HG03064 (cell line): ENCODE data around the gene MYH16.
"Not testable (repeated sequence)": the region's sequence is repeated elsewhere in the genome, so short reads cannot be mapped to it uniquely, and the experiment has no call there.

Source experiments
- ATAC-seq: cut with Tn5 transposase; IDR thresholded peaks from one replicate; pipeline ENCODE4 v1.9.1; 2021; ENCODE audit warnings: low read depth; ENCODE audit not compliant: unreplicated experiment

The MYH16 gene

DNA sequence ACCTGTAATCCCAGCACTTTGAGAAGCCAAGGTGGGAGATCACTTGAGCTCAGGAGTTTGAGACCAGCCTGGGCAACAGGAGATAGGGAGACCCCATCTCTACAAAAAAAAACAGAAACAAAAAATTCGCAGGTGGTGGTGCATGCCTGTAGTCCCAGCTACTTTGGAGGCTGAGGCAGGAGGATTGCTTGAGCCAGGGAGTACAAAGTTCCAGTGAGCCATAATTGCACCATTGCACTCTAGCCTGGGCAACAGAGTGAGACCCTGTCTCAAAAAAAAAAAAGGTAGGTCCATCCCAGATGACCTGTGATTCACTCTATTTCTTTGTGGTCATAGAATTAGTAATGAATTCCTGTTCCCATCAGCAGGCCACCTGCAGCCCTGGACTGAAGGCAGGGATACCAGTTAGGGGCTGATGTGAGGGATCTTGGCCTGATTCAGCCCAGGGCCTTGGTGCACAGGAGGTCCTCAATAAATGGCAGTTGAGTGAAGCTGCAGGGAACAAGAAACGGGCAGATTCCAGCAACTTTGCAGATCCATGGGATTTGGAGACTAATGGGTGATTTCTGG, at the start of gene MYH16:
Gene MYH16 (plus strand): TSS at position 364 of the 570 bp plus-strand sequence.
- ATAC-seq: no peak

DNA sequence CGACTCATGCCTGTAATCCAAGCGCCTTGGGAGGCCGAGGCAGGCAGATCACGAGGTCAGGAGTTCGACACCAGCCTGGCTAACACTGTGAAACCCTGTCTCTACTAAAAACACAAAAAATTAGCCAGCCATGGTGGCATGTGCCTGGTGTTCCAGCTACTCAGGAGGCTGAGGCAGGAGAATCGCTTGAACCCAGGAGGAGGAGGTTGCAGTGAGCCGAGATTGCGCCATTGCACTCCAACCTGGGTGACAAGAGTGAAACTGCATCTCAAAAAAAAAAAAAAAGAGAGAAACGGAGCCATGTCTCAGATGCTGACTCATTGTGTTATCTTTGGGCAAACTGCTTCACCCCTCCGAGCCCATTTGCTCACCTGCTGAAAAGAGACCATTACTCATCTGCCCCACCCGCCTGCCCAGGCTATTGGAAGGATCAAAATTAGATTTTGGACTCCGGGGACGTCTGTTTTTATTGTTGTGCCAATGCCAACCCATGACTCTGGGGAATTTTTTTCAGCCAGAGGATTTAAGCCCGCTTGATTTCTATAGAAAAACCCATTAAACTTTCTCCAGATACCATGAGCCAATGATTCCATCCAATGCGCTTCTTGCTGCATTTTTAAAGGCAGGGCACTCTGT, 48.3 kb upstream of the MYH16 start:
- not testable (repeated sequence) for ATAC-seq

DNA sequence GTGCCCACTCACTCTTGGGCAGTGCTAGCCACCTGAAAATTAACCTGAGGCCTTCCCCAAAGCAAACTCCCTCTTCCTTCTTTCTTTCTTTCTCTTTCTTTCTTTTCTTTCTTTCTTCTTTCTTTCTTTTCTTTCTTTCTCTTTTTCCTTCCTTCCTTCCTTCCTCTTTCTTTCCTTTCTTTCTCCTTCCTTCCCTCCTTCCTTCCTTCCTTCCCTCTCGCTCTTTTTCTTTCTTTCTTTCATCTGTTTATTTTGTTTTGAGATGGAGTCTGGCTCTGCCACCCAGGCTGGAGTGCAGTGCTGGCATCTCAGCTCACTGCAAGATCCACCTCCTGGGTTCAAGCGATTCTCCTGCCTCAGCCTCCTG, 47.8 kb upstream of the MYH16 start:
- no peak for ATAC-seq

DNA sequence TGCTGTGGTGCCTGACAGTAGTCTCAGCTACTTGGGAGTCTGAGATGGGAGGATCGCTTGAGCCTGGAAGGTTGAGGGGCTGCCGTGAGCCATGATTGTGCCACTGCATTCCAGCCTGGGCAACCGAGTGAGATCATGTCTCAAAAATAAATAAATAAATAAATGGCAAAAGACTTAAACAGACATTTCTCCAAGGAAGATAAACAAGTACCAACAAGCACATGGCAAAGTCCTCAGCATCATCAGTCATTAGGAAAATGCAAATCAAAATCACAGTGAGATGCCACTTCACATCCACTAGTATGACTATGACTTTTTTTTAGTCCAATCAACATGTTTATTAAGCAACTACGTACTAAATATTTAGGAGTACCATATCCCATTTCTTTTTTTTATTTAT, 43.4 kb upstream of the MYH16 start:
- no peak for ATAC-seq

DNA sequence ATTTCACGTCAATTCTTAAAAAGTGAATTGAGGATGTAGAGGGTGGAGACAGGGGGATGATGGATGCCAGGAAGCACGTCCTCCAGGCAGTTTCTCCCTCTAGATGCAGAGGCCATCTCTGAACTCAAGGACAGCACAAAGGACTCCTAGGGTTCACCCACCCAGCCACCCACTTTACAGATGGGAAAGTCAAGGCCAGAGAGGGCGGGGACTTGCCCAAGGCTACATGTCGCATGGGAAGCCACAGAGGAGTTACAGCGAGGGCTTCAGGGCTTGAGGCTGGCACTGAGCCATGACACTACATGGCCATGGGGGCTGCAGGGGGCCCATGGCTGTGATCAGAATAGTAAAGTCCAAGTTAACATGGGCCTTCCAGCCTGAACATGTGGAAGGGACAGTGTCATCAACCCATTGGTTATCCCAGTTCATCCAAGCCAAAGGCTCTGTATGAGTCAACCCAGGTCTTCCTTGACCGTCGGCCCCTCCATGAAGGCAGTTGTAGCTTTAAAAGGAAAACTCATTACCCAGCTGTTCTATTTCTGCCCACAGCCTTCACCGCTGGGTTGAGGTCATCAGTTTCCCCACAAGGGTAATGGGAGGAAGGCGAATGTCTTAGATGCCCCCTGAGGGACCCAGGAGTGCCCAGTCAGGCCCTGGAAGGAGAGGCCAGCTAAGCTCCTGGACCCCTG, 40.4 kb upstream of the MYH16 start:
- ATAC-seq: no peak

DNA sequence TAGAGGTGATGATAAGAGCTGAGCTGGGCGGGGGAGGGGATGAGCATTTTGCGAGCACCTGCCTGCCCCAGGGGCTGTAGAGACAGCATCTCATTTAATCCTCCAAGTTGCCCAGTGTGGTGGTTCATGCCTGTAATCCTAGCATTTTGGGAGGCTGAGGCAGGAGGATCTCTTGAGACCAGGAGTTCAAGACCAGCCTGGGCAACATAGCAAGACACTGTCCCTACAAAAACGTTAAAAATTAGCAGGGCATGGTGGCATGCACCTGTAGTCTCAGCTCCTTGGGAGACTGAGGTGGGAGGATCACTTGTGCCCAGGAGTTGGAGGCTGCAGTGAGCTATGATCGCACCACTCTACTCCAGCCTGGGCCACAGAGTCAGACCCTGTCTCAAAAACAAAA, 39.7 kb upstream of the MYH16 start:
- ATAC-seq: not testable (repeated sequence)

DNA sequence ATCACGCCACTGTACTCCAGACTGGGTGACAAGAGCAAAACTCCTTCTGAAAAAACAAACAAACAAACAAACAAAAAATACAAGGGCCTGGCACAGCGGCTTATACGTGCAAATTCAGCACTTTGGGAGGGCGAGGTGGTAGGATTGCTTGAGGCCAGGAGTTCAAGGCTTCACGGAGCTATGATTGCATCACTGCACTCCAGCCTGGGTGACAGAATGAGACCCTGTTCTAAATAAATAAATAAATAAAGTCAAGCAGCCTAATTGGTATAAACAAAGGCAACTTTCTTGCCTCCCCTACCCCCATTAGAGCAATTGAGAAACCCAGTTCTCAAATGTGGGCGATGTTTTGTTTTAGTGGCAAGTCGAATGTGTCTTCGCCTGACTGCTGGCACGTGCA, 38.5 kb upstream of the MYH16 start:
- ATAC-seq: no peak

DNA sequence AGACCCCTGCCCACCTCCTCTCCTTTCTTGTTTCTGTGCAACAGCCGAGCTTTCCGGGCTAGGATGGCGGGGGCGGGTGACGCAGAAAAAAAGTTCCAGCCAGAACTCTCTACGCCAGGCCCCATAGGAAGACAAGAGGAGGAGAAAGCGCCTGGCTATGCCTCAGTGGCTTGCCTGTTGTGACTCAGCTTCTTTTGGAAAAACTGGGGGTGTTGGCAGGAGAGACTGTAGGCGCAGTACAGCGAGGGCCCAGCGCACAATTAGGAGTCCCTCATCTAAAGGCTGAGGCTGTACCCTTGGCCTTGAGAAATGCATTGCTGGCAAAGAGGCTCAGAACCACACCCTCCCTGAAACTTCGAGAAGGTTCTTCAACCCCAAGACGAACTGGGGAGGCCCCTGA, 36.7 kb upstream of the MYH16 start:
- ATAC-seq: no peak

DNA sequence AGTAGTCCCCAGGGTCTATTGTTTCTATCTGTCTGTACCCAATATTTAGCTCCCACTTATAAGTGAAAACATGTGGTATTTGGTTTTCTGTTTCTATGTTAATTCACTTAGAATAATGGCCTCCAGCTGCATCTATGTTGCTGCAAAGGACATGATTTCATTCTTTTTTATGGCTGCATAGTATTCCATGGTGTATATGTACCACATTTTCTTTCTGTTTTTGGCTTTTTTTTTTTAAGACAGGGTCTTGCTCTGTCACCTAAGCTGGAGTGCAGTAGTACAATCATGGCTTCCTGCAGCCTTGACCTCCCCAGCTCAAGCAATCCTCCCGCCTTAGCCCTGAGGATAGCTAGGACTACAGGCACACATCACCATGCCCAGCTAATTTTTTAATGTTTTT, 34.8 kb upstream of the MYH16 start:
- ATAC-seq: not testable (repeated sequence)

DNA sequence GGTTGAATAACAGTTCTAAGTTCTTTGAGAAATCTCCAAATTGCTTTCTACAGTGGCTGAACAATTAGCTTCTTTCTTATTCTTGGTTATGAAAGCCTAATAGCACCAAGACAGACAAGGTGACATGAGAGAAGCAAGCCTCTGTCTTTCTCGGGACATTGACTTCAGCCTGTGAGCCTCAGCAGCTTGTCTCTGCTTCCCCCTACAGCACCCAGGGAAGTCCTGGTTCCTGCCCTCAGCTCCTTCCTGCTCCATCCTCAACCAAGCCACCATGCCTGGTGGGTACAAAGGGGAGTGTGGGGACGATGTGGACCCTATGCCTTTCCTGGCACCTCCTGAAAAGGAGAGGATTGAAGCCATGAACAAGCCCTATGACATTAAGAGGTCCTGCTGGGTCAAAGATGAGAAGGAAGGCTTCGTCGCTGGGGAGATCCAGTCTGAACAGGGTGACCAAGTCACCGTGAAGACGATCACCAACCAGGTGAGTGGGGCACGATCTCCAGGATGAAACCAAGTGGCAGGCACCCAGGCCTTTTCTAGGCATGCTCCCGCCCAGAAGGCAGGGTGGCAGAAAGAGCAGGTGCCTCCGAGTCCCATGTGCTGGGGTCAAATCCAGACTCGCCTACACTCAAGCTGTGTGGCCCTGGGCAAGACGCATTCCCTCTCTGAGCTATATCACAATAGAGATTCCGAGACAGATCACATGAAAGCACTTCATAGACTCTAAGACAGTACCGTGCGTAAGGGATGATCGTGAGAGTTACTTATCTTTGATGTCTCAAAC, 33.9 kb upstream of the MYH16 start:
- ATAC-seq: no peak

DNA sequence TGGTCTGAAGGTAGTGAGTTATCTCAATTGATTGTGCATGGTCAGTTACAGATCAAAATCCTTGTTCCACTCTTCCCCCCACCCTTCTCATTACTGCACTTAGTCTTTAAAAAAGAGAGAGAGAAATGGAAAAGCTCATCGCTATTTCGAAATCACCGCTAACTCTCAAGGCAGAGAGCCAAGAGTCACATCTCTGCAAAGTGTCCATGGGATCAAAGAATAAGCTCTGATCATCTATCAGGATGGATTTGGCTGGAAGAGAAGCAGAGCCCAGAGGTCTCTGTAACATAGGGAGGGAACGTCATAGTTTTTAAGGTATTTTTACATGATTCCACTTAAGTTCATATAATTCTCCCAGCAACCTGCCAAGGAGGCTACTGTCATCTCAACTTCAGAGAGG, 30.0 kb upstream of the MYH16 start:
- ATAC-seq: no peak

DNA sequence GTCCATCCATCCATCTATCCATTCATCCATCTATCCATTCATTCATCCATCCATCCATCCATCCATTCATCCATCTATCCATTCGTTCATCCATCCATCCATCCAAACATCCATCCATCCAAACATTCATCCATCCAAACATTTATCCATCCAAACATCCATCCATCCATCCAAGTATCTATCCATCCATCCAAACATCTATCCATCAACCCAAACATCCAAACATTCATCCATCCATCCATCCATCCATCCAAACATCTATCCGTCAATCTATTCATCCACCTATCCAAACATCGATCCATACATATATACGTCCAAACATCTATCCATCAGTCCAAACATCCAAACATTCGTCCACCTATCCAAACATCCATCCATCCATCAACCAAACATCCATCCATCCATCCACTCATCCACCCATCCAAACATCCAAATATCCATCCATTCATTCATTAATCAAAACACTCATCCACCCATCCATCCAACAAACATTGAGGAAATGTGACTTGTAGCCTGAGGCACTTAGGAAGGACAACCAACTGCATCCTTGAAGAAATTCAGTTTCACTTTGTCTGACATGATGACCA, 28.8 kb upstream of the MYH16 start:
- no peak for ATAC-seq

DNA sequence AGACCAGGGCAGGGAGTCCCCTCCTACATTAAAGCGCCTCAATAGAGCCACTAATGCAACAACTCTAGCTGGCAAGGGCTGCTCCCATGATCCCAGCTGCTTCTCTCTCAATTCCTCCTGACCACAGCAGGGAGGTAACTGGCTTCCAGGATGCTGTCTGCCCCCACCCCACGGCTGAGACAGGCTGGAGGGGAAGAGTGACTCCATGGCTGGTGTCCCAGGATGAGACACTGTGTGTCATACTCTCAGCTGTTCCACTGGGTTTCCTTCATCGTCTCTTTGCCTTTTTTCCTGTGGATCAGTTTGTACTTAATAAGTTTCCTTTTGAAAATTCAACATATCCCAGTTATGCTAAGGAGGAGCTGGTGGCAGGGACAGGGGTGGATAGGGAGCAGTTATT, 27.7 kb upstream of the MYH16 start:
- ATAC-seq: no peak

DNA sequence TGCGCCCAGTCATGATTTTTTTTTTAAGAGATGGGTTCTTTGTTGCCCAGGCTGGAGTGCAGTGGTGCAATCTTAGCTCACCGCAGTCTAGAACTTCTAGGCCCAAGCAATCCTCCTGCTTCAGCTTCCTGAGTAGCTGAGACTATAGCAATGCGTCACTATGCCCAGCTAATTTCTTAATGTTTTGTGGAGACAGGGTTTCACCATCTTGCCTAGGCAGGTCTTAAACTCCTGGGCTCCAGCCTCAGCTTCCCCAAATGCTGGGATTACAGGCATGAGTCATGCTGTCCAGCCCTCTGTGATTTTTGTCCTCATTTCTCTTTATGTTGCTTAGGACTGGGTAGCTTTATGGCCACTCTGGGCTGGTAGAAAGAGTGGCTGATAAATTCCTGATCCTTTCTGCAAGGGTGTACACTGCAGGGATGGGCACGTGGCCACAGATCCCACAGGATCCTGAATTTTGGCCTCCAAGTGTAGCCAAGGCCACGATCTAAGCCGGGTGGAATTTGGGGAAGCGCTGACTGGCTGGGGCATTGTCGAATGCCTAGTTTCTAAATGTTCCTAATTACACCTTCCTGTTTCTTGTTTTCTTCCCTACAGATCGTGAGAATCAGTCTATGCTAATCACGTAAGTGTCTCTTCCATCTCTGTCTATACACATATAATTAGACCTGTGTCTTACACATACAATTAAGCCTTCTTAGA, 24.1 kb upstream of the MYH16 start:
- no peak for ATAC-seq

DNA sequence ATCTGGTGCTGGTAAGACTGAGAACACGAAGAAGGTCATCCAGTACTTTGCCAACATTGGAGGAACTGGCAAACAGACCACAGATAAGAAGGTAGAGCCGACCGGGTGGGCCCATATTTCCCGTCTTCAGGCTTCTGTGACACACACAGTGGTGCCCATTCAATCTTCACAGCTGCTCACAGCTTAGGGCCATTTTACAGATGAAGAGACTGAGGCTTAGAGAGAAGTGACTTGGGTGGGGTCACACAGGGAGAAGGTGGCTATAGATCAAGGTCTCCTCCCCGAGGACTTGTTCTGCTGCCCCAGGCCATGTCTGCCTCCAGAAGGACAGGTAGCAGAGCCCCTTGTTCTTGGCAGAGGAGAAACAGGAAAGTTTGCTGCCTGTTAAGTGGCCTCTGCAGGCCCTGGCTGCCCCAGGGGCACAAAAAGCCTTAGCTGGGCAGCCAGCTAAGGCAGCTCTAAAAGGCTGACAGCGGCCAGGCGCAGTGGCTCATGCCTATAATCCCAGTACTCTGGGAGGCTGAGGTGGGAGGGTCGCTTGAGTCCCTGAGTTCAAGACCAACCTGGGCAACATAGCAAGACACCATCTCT, 22.6 kb upstream of the MYH16 start:
- no peak for ATAC-seq

DNA sequence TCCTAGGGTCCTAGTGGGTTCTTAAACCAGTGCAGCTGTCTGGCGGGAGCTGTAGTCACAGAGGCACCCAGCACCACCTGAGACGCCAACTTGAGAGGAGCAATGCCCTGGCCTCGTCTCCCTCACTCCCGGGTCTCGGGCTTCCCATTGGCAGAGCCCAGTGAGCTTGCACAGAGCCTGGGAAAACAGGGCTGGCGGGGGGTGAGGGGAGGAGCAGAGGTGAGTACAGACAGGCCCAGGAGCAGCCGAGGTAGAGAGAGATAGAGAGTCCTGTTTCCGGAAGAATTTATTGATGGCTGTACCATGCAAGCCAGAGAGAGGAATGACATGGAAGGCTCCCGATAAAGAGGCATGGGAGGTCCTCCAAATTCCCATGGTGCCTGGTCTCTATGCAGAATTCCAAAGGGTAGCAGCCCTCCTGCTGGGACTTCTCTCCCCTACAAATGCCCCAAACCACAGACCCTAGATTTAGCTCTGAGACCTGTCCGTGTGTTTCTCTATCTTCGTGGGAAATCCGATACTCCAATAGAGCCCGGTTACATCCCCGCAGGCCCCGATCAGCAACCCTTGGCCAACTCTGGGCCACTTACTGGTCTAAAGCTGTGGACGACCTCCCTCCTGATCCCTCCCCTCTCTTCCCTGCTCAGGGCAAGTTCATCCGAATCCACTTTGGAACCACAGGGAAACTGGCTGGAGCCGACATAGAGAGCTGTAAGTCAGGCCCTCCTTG, 20.3 kb upstream of the MYH16 start:
- ATAC-seq: no peak

DNA sequence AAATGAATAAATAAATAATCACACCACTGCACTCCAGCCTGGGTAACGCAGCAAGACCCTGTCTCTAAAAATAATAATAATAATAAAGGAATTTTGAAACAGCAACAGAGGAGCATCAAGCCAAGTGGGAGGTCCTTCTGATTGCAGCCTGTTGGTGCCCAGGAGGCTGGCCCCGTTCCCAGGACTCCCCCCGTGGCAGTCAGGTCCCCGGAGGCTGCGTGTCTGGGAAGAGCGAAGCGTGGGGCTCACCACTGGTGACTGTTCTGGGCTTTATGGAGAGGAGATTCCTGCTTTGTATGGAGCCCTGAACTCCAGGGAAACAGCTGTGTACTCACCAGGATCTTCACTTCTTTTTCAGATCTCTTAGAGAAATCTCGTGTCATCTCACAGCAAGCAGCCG, 19.3 kb upstream of the MYH16 start:
- no peak for ATAC-seq

DNA sequence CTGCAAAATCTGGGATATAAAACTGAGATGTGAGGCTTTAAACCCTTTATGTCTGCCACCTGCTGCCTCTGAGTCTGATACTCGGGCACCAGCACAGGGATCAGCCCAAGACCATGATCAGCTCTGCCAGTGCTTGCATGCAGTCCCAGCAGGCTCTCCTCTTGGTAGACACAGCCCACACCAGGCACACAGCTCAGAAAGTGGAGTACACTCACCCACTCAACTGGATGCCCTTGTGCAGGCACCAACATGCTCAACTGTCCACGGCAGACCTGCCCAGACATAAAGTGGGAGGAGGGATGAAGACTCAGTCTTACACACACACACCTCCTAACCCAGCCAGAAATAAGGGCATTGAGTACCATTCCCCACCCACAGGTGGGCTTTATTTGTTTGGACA, 18.2 kb upstream of the MYH16 start:
- no peak for ATAC-seq

DNA sequence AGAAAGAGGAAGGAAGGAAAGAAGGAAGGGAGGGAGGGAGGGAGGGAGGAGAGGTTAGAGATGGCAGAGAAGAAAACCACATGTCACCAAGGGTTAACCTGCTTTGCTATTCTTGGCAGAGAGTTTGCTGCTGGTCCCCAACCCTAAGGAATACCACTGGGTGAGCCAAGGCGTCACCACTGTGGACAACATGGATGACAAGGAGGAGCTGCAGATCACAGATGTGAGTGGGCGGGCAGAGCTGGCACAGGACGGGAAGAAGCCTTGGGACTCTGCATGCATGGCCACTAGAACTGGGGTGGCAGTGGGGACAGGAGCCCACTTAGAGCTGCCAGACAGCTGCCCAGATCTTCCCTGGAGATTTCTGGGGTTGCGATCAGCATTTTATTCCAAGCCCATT, 17.2 kb upstream of the MYH16 start:
- no peak for ATAC-seq

DNA sequence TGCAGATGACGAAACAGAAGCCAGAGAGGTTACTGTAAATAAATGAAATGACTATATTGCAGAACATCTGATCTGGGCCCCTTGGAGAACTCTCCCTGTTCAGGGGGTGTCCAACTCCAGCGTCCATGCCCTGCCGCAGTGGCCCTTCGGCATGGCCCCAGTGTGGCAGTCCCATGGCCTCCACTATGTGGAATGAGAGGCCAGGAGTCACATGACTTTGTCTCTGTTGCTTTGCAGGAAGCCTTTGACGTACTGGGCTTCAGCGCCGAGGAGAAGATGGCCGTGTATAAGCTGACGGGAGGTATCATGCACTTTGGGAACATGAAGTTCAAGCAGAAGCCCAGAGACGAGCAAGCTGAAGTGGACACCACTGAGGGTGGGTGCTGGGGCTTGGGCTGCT, 15.6 kb upstream of the MYH16 start:
- no peak for ATAC-seq
